HEK293T (cell line): ENCODE measurements around the gene TMEM134.
"Not testable (repeated sequence)": the region's sequence is repeated elsewhere in the genome, so short reads cannot be mapped to it uniquely, and the experiment has no call there.

Experiments used
- CTCF ChIA-PET: fragments of 350-600 bp; formaldehyde crosslinking; extraction: SDS; loops from one replicate; lab custom pipeline; 2021; ENCODE audit warnings: antibody characterized with exemption, inconsistent platforms; lab: Yijun Ruan, JAX
- POLR2A ChIA-PET: fragments of 350-600 bp; formaldehyde crosslinking; extraction: SDS; loops from one replicate; lab custom pipeline; 2020; ENCODE audit warnings: antibody characterized with exemption, inconsistent platforms; lab: Yijun Ruan, JAX
- DNase-seq: peaks from one replicate; pipeline ENCODE4 v3.0.0; 2012; ENCODE audit warnings: mixed read lengths; ENCODE audit errors: extremely low spot score
- ARNT ChIP-seq: fragments of 450-650 bp; IDR thresholded peaks from 2 replicates; pipeline ENCODE4 v1.6.1; 2017; ENCODE audit warnings: mild to moderate bottlenecking
- BHLHE40 ChIP-seq: fragments of 450-650 bp; IDR thresholded peaks from 2 replicates; pipeline ENCODE4 v1.6.1; 2016; ENCODE audit warnings: mild to moderate bottlenecking, moderate library complexity, borderline replicate concordance
- CTBP1 ChIP-seq: fragments of 450-650 bp; IDR thresholded peaks from 2 replicates; pipeline ENCODE4 v1.6.1; 2016; ENCODE audit warnings: borderline replicate concordance
- ELF4 ChIP-seq: fragments of 450-650 bp; IDR thresholded peaks from 2 replicates; pipeline ENCODE4 v1.6.1; 2017; ENCODE audit warnings: antibody characterized with exemption
- FOXA1 ChIP-seq: fragments of 450-650 bp; IDR thresholded peaks from 2 replicates; pipeline ENCODE4 v1.6.1; 2016; ENCODE audit warnings: mild to moderate bottlenecking
- FOXK2 ChIP-seq: fragments of 450-650 bp; IDR thresholded peaks from 2 replicates; pipeline ENCODE4 v1.6.1; 2016; ENCODE audit warnings: mild to moderate bottlenecking
- FOXM1 ChIP-seq: fragments of 450-650 bp; IDR thresholded peaks from 2 replicates; pipeline ENCODE4 v1.6.1; 2017; ENCODE audit warnings: mild to moderate bottlenecking, borderline replicate concordance
- HDGF ChIP-seq: fragments of 450-650 bp; IDR thresholded peaks from 2 replicates; pipeline ENCODE4 v1.6.1; 2017; ENCODE audit warnings: antibody characterized with exemption, borderline replicate concordance
- L3MBTL2 ChIP-seq: fragments of 450-650 bp; conservative IDR thresholded peaks from 2 replicates; pipeline ENCODE4 v1.6.1; 2016; ENCODE audit warnings: mild to moderate bottlenecking
- LEF1 ChIP-seq: fragments of 450-650 bp; IDR thresholded peaks from 2 replicates; pipeline ENCODE4 v1.6.1; 2017; ENCODE audit warnings: mild to moderate bottlenecking, borderline replicate concordance
- NFRKB ChIP-seq: fragments of 450-650 bp; IDR thresholded peaks from 2 replicates; pipeline ENCODE4 v1.6.1; 2016; ENCODE audit warnings: mild to moderate bottlenecking, moderate library complexity
- PKNOX1 ChIP-seq: fragments of 450-650 bp; IDR thresholded peaks from 2 replicates; pipeline ENCODE4 v1.6.1; 2016
- SP1 ChIP-seq: fragments of 450-650 bp; IDR thresholded peaks from 2 replicates; pipeline ENCODE4 v1.6.1; 2017
- SUZ12 ChIP-seq: fragments of 450-650 bp; IDR thresholded peaks from 2 replicates; pipeline ENCODE4 v1.6.1; 2016; ENCODE audit warnings: mild to moderate bottlenecking
- TARDBP ChIP-seq: fragments of 450-650 bp; IDR thresholded peaks from 2 replicates; pipeline ENCODE4 v1.6.1; 2016
- ZNF384 ChIP-seq: fragments of 450-650 bp; IDR thresholded peaks from 2 replicates; pipeline ENCODE4 v1.6.1; 2016

TMEM134 gene

GRCh38 chr11:67432655-67433349 is 36.2 kb downstream of the TMEM134 start:
- TF ChIP-seq ELF4, result no peak
- no peak for TF ChIP-seq BHLHE40
- no peak for TF ChIP-seq HDGF
- TF ChIP-seq FOXA1, result no peak
- TF ChIP-seq PKNOX1, result no peak
- no peak for TF ChIP-seq FOXK2
- no peak for TF ChIP-seq FOXM1
- TF ChIP-seq ZNF384, result no peak
- no peak for TF ChIP-seq LEF1
- TF ChIP-seq CTBP1, result no peak
- no peak for TF ChIP-seq SUZ12
- DNase-seq, result no peak
- ChIA-PET POLR2A (interaction anchor here (1.0 kb wide), 1 partner anchor 33 kb away, joined by 3 read pairs; no protein-coding TSS in a partner anchor), CTCF (no interaction called here)

GRCh38 chr11:67431346-67432249 is 37.5 kb downstream of the TMEM134 start:
- no peak for TF ChIP-seq BHLHE40
- TF ChIP-seq LEF1, result no peak
- no peak for TF ChIP-seq FOXM1
- TF ChIP-seq FOXA1, result no peak
- no peak for TF ChIP-seq NFRKB
- TF ChIP-seq TARDBP, result no peak
- TF ChIP-seq FOXK2, result no peak
- TF ChIP-seq SP1, result no peak
- no peak for TF ChIP-seq CTBP1
- no peak for TF ChIP-seq HDGF
- no peak for TF ChIP-seq ELF4
- no peak for TF ChIP-seq ZNF384
- TF ChIP-seq SUZ12, result no peak
- CTCF ChIA-PET, result interaction anchor here (0.6 to 0.7 kb wide), 2 partner anchors 11 to 177 kb away, joined by 3 to 7 read pairs; no protein-coding TSS in a partner anchor
- POLR2A ChIA-PET, result interaction anchor here (1.0 kb wide), 1 partner anchor 34 kb away, joined by 3 read pairs; no protein-coding TSS in a partner anchor
- no peak for DNase-seq

DNA sequence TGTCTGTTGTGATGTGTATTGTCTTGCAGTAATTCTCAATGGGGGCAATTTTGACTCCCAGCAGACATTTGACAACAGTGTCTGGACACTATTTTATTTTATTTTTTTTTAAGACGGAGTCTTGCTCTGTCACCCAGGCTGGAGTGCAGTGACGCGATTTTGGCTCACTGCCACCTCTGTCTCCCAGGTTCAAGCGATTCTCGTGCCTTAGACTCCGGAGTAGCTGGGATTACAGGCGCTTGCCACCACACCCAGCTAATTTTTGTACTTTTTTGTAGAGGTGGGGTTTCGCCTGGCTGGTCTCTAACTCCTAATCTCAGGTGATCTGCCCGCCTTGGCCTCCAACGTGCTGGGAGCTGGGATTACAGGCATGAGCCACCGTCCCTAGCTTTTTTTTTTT is 39.3 kb downstream of the TMEM134 start:
- TF ChIP-seq SUZ12 (no peak), BHLHE40 (no peak), NFRKB (no peak), FOXA1 (no peak), SP1 (no peak), ARNT (no peak), TARDBP (no peak), ZNF384 (no peak), CTBP1 (no peak), HDGF (no peak), FOXM1 (no peak)
- no peak for DNase-seq
- POLR2A ChIA-PET, result interaction anchor here (1.2 to 3.2 kb wide), 6 partner anchors 8 to 39 kb away, joined by 4 to 12 read pairs (median 8); partner anchors contain the start of genes PPP1CA and TMEM134
- CTCF ChIA-PET, result no interaction called here

DNA sequence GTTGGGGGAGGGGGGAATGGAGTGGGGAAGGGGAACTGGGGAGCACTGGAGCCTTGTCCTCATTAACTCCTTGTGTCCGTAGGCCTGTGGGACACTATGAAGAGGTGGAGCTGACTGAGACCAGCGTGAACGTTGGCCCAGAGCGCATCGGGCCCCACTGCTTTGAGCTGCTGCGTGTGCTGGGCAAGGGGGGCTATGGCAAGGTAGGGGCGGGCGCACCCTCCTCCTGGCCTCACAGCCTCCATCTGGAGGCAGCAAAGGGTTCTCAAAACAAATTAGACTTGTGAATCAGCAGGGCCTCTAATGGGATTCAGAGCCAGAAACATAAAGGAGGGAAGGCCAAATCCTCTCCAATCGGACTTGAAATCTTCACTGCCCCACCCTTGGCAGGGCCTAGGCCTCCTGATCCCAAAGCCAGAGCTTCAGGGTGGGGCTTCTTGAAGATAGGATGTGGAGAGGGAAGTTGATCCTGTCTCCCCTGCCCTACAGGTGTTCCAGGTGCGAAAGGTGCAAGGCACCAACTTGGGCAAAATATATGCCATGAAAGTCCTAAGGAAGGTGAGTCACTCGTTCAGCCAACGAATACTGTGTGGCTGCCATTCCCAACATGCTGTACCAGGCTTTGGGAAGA is 39.9 kb downstream of the TMEM134 start:
- no peak for DNase-seq
- CTCF ChIA-PET, result no interaction called here
- TF ChIP-seq SUZ12 (no peak), FOXA1 (no peak)

DNA sequence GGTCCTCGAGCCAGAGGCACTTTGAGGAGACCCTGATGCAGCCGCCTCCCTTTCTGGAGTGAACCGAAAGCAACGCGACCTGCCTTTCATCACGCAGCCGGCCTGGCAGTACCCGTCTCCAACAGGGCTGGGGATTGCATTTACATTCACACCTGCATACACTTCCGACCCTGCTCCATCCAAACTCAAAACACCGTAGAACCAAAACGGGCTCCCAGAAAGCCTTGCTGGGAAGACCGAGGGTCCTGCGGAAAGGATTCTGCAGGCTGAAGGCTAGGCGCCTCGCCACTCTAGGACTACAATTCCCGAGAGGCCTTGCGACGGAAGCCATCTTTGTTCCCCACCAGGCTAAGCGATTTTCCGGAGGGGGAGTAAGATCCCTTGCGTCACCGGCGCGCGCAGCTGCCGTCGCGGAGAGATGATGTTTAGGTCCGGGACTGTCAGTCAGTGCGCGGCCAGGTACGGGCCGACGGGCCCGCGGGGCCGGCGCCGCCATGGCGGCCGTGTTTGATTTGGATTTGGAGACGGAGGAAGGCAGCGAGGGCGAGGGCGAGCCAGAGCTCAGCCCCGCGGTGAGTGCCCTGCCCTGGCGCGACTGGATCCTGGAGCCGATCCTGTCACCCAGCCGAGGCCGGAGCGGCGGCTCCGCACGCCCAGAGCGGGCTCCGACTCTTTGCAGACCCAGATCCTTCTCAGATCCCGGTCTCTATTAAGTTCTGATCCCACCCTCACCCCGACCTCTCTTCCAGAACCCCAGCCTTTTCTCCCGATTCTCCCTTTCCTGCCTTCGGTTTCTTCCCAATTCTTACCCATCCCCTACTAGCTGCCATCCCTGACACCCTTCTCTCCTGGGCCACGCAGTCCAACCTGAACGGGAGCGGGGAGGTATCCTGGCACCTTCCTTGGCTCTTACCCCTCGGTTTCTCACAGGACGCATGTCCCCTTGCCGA is 40.7 kb downstream of the TMEM134 start, which contains the start of gene RPS6KB2:
RPS6KB2 (plus strand) TSS at position 443 of the 950 bp plus-strand sequence; CDS start at position 495, 52 bp downstream.
- DNase-seq, result peak; percentile 98
- CTCF ChIA-PET, result no interaction called here
- POLR2A ChIA-PET, result interaction anchor here (1.2 to 3.2 kb wide), 13 partner anchors 9 to 63 kb away, joined by 3 to 12 read pairs (median 4); partner anchors contain the start of genes CORO1B, PPP1CA, RAD9A and TBC1D10C
- TF ChIP-seq HDGF (no peak), FOXM1 (no peak; the same call in 1 of the 2 replicates), PKNOX1 (peak; percentile 97), FOXA1 (no peak), NFRKB (no peak), L3MBTL2 (0 out of 2 replicates have a peak, but pooled peaks have one; percentile 13), BHLHE40 (no peak)

More for the DNA sequence above, 39.9 kb downstream of the TMEM134 start:
- POLR2A ChIA-PET, result interaction anchor here (1.2 to 3.2 kb wide), 12 partner anchors 9 to 62 kb away, joined by 3 to 12 read pairs (median 6); partner anchors contain the start of genes CORO1B, PPP1CA, RAD9A and TMEM134

DNA sequence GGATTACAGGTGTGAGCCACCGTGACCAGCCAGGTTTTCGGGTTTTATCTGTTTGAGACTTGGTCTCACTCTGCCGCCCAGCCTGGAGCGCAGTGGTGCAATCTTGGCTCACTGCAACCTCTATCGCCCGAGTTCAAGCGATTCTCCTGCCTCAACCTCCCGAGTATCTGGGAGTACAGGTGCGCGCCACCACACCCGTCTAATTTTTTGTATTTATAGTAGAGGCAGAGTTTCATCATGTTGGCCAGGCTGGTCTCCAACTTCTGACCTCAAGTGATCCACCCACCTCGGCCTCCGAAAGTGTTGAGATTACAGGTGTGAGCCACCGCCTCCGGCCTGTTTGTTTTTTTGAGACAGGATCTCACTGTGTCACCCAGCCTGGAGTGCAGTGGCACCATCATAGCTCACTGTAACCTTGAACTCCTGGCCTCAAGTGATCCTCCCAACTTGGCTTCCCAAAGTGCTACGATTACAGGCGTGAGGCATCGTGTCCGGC is 41.6 kb downstream of the TMEM134 start:
- POLR2A ChIA-PET, result interaction anchor here (1.2 to 3.2 kb wide), 3 partner anchors 8 to 36 kb away, joined by 3 to 11 read pairs (median 8); partner anchors contain the start of genes RAD9A and TBC1D10C
- CTCF ChIA-PET, DNase-seq: not testable (repeated sequence)
